Measurements from ENCODE around the gene DHDH. TPM values are rescaled to one million over a fixed set of nuclear protein-coding genes. Genes with fewer than 3 reads are reported as not detected.

DHDH gene
- total RNA-seq, 2 donors from 2014 or later = 0.44 to 2.3 TPM

- Histone ChIP-seq H3K9ac (ENCODE audit: extremely low read depth, low read length, poor library complexity, severe bottlenecking) (peak overlapping the region; percentile 91), H3K36me3 (ENCODE audit: control insufficient read depth, insufficient read depth, low read length) (peaks cover 30% of the 10 kb centered on the region), H3K27ac (ENCODE audit: low read depth, low read length) (no peak overlapping the region), H3K27me3 (ENCODE audit: control insufficient read depth, insufficient read depth, low read length, poor library complexity, severe bottlenecking) (no peaks in the 10 kb centered on the region), H3K4me3 (ENCODE audit: low read length) (peak overlapping the region; percentile 95), H3K4me1 (ENCODE audit: control insufficient read depth, insufficient read depth, low read length) (no peaks in the 10 kb centered on the region), H3K9me3 (ENCODE audit: control insufficient read depth, low read length) (no peaks in the 10 kb centered on the region)
- DNase-seq = no peak
- H3K27me3 Mint-ChIP-seq (ENCODE audit: insufficient read depth) = peaks cover 7% of the 10 kb centered on the region
- peaks cover 32% of the 10 kb centered on the region for H3K36me3 Mint-ChIP-seq (ENCODE audit: low read depth)
- H3K4me3 Mint-ChIP-seq = peak overlapping the region; percentile 65
- peak overlapping the region; percentile 92 for H3K27ac Mint-ChIP-seq
- H3K9me3 Mint-ChIP-seq = no peaks in the 10 kb centered on the region
- H3K4me1 Mint-ChIP-seq = peaks cover 14% of the 10 kb centered on the region
- 64 to 80% methylated on average over 6 to 11 of the region's 11 CpGs for WGBS, 2 experiments (ENCODE audit: insufficient coverage in 1 of 2, insufficient read length in 1 of 2)
- TF ChIP-seq, protein P1, sequence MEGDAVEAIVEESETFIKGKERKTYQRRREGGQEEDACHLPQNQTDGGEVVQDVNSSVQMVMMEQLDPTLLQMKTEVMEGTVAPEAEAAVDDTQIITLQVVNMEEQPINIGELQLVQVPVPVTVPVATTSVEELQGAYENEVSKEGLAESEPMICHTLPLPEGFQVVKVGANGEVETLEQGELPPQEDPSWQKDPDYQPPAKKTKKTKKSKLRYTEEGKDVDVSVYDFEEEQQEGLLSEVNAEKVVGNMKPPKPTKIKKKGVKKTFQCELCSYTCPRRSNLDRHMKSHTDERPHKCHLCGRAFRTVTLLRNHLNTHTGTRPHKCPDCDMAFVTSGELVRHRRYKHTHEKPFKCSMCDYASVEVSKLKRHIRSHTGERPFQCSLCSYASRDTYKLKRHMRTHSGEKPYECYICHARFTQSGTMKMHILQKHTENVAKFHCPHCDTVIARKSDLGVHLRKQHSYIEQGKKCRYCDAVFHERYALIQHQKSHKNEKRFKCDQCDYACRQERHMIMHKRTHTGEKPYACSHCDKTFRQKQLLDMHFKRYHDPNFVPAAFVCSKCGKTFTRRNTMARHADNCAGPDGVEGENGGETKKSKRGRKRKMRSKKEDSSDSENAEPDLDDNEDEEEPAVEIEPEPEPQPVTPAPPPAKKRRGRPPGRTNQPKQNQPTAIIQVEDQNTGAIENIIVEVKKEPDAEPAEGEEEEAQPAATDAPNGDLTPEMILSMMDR (conservative IDR thresholded peaks at IDR 0.05) = no peak
Measured at GRCh38 chr19:48953990-48954594, 20.6 kb downstream of the DHDH start.

DNA sequence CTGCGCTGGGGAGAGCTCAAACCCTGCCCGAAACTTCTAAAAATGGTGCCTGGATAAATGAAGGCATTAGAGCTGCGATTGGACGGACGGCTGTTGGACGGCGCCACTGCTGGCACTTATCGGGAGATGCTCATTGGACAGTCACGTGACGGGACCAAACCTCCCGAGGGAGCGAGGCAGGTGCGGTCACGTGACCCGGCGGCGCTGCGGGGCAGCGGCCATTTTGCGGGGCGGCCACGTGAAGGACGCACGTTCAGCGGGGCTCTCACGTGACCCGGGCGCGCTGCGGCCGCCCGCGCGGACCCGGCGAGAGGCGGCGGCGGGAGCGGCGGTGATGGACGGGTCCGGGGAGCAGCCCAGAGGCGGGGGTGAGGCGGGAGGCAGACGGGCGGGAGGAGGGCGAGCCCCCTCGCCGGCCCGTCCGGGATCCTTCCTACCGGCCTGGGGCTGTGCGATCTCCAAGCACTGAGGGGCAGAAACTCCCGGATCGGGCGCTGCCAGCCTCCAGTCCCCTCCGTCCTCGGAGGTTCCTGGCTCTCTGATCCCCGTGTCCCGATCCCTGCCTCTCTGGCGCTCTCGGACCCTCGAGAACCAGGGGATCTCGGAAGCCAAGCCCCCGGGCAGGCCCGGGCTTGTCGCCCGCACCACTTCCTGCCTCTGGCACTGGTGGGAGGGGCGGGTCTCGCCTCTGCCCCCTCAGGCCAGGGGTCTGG, 21.3 kb downstream of the DHDH start, which contains the start of gene BAX:
TSS of gene BAX (plus strand) at position 281 of the 713 bp plus-strand sequence. CDS start at position 335, 54 bp downstream.
- Histone ChIP-seq H3K4me3 (ENCODE audit: low read length) (peak within 1 kb of the TSS; percentile 95), H3K4me1 (ENCODE audit: control insufficient read depth, insufficient read depth, low read length) (no peaks in the 10 kb centered on the region), H3K36me3 (ENCODE audit: control insufficient read depth, insufficient read depth, low read length) (peaks cover 30% of the 10 kb centered on the region), H3K27ac (ENCODE audit: low read depth, low read length) (peak within 1 kb of the TSS; percentile 89), H3K27me3 (ENCODE audit: control insufficient read depth, insufficient read depth, low read length, poor library complexity, severe bottlenecking) (no peaks in the 10 kb centered on the region), H3K9me3 (ENCODE audit: control insufficient read depth, low read length) (no peaks in the 10 kb centered on the region), H3K9ac (ENCODE audit: extremely low read depth, low read length, poor library complexity, severe bottlenecking) (peak within 1 kb of the TSS; percentile 91)
- DNase-seq = peak; percentile 99
- Mint-ChIP-seq H3K27ac (peak within 1 kb of the TSS; percentile 92), H3K27me3 (ENCODE audit: insufficient read depth) (peaks cover 7% of the 10 kb centered on the region), H3K4me3 (peak within 1 kb of the TSS; percentile 65), H3K4me1 (peaks cover 14% of the 10 kb centered on the region), H3K9me3 (no peaks in the 10 kb centered on the region), H3K36me3 (ENCODE audit: low read depth) (peaks cover 36% of the 10 kb centered on the region)
- TF ChIP-seq, protein P1 (conservative IDR thresholded peaks at IDR 0.05) = peak; percentile 37
- WGBS, 2 experiments (ENCODE audit: insufficient coverage in 1 of 2, insufficient read length in 1 of 2) = 0 to 2% methylated on average over 25 to 71 of the region's 71 CpGs

GRCh38 chr19:48955308-48955958, 21.9 kb downstream of the DHDH start:
- H3K4me3 Mint-ChIP-seq = peak overlapping the region; percentile 65

More at GRCh38 chr19:48955308-48955958, 21.9 kb downstream of the DHDH start:
- Histone ChIP-seq H3K27me3 (ENCODE audit: control insufficient read depth, insufficient read depth, low read length, poor library complexity, severe bottlenecking) (no peaks in the 10 kb centered on the region), H3K4me1 (ENCODE audit: control insufficient read depth, insufficient read depth, low read length) (no peaks in the 10 kb centered on the region), H3K36me3 (ENCODE audit: control insufficient read depth, insufficient read depth, low read length) (peaks cover 30% of the 10 kb centered on the region), H3K9me3 (ENCODE audit: control insufficient read depth, low read length) (no peaks in the 10 kb centered on the region), H3K9ac (ENCODE audit: extremely low read depth, low read length, poor library complexity, severe bottlenecking) (peak overlapping the region; percentile 91), H3K27ac (ENCODE audit: low read depth, low read length) (peak overlapping the region; percentile 89), H3K4me3 (ENCODE audit: low read length) (peak overlapping the region; percentile 95)
- H3K27me3 Mint-ChIP-seq (ENCODE audit: insufficient read depth) = peaks cover 7% of the 10 kb centered on the region
- no peak for DNase-seq
- TF ChIP-seq, protein P1 (conservative IDR thresholded peaks at IDR 0.05) = no peak
- peaks cover 36% of the 10 kb centered on the region for H3K36me3 Mint-ChIP-seq (ENCODE audit: low read depth)
- H3K4me1 Mint-ChIP-seq = peaks cover 14% of the 10 kb centered on the region
- H3K27ac Mint-ChIP-seq = peak overlapping the region; percentile 81
- H3K9me3 Mint-ChIP-seq = no peaks in the 10 kb centered on the region
- 66 to 86% methylated on average over 8 to 16 of the region's 16 CpGs for WGBS, 2 experiments (ENCODE audit: insufficient coverage in 1 of 2, insufficient read length in 1 of 2)

Data from endodermal cell (in vitro differentiated cells).